Progenitor cell of endocrine pancreas (in vitro differentiated cells): ENCODE data around the gene ZACN. TPM values are rescaled to one million over a fixed set of nuclear protein-coding genes. Genes with fewer than 3 reads are reported as not detected.
A peak's percentile ranks its signal among the peaks of the same experiment; 100 is the strongest.

Experiments
- DNase-seq: peaks from one replicate; pipeline ENCODE4 v3.0.0; 2021; ENCODE audit warnings: low spot score; ENCODE audit not compliant: unreplicated experiment
- H3K27ac Mint-ChIP-seq: 2 replicates; pipeline ENCODE4 v1.8.0; 2021; ENCODE audit warnings: mild to moderate bottlenecking, moderate library complexity, mixed read lengths
- H3K27me3 Mint-ChIP-seq: 2 replicates; pipeline ENCODE4 v1.8.0; 2021; ENCODE audit warnings: mixed read lengths
- H3K36me3 Mint-ChIP-seq: 2 replicates; pipeline ENCODE4 v1.8.0; 2022; ENCODE audit warnings: mixed read lengths; ENCODE audit not compliant: insufficient read depth
- H3K4me1 Mint-ChIP-seq: 2 replicates; pipeline ENCODE4 v1.8.0; 2021; ENCODE audit warnings: low read depth, mixed read lengths
- H3K4me3 Mint-ChIP-seq: 2 replicates; pipeline ENCODE4 v1.8.0; 2021; ENCODE audit warnings: low read depth, mild to moderate bottlenecking, moderate library complexity, mixed read lengths
- H3K9me3 Mint-ChIP-seq: 2 replicates; pipeline ENCODE4 v1.8.0; 2021; ENCODE audit warnings: low read depth, mixed read lengths
- CTCF ChIP-seq: fragments of 200-600 bp; sonication (generic); IDR thresholded peaks from one replicate; pipeline ENCODE4 v1.5.0; 2021; ENCODE audit warnings: antibody characterized with exemption, mild to moderate bottlenecking; ENCODE audit not compliant: unreplicated experiment
- total RNA-seq: library from RNA; stranded (reverse); gene quantifications from 2 replicates; pipeline ENCODE4 v1.2.1, GENCODE V29; 2021

The ZACN gene
- total RNA-seq, 1 donor from 2014 or later: 0.96 TPM

DNA sequence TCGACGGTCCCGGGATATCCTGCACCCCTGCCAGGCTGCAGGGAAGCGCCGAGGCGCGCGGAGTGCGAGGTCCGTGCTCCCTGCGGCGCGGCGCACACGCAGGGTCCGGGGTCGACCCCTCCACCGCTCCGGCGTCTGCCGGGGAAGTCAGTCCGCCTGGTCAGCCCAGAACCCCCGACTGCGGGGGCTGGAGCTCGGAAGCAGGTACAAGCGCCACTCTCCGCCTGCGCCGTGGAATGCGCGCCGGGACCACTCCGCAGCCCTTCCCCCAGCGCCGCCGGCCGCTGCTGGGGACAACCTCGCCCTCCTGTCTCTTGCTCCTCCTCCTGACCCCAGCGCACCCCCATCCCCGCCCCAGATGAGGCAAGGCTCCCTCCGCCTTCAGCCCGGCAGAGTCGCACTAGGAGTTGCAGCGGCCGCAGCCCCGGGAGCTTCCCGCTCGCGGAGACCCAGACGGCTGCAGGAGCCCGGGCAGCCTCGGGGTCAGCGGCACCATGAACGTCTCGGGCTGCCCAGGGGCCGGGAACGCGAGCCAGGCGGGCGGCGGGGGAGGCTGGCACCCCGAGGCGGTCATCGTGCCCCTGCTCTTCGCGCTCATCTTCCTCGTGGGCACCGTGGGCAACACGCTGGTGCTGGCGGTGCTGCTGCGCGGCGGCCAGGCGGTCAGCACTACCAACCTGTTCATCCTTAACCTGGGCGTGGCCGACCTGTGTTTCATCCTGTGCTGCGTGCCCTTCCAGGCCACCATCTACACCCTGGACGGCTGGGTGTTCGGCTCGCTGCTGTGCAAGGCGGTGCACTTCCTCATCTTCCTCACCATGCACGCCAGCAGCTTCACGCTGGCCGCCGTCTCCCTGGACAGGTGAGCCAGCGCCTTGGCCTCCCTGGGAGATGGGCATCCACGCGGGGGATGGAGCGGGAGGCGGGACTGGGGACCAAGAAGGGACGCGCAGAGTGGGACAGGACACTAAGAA, 4.3 kb upstream of the ZACN start, which contains the start of gene GALR2:
GALR2 (plus strand) TSS at position 392 of the 974 bp plus-strand sequence; CDS start at position 495, 103 bp downstream.
- peaks cover 56% of the 10 kb centered on the region for H3K27me3 Mint-ChIP-seq
- peak within 1 kb of the TSS; percentile 70 for H3K27ac Mint-ChIP-seq
- peak within 1 kb of the TSS; percentile 53 for H3K4me3 Mint-ChIP-seq
- no peak for TF ChIP-seq CTCF
- DNase-seq: no peak
- no peaks in the 10 kb centered on the region for H3K36me3 Mint-ChIP-seq
- H3K4me1 Mint-ChIP-seq: peaks cover 23% of the 10 kb centered on the region
- no peaks in the 10 kb centered on the region for H3K9me3 Mint-ChIP-seq

DNA sequence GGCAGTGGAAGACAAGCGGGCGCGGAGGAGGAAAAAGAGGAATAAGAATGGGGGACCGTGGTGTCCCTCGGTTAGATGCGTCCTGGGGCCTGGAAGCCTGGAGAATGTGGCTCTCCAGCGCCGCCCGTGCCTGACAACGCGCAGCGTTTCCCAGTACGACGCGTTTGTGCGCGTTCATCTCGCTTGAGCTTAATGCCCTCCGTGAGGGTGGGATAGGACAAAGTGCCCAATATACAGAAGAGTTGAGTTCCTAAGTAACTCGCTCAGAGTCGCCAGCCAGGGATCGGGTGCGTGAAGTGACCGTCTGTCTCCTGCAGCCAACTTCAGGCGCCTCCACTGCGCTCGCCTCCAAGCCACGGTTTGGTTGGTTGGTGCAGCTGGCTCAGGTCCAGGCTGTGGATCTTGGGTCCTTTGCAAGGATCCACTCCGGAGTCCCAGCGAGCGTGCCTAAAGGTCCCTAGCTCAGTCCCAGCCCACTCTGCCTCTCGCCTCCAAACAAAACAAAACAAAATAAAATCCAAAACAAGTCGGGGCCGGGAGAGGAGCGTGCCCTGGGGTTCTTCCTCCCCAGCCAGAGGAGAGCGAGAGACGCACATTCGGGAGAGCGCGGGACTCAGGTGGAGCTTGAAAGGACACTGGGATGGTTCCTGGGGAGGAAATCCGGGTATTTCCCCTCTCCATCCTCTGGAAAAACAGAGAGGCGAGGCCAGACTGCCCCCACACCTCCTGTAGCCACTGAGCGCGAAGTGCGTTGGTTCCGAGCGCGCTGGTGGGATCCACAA, 3.4 kb upstream of the ZACN start:
- H3K27ac Mint-ChIP-seq: peak overlapping the region; percentile 70
- H3K4me3 Mint-ChIP-seq: peak overlapping the region; percentile 53
- H3K9me3 Mint-ChIP-seq: no peaks in the 10 kb centered on the region
- peaks cover 56% of the 10 kb centered on the region for H3K27me3 Mint-ChIP-seq
- no peaks in the 10 kb centered on the region for H3K36me3 Mint-ChIP-seq
- H3K4me1 Mint-ChIP-seq: peaks cover 29% of the 10 kb centered on the region
- peak; percentile 41 for TF ChIP-seq CTCF
- no peak for DNase-seq

GRCh38 chr17:76076146-76076764, 2.7 kb upstream of the ZACN start:
- H3K27me3 Mint-ChIP-seq: peaks cover 56% of the 10 kb centered on the region
- DNase-seq: no peak
- H3K9me3 Mint-ChIP-seq: no peaks in the 10 kb centered on the region
- H3K36me3 Mint-ChIP-seq: no peaks in the 10 kb centered on the region
- peaks cover 33% of the 10 kb centered on the region for H3K4me1 Mint-ChIP-seq
- H3K4me3 Mint-ChIP-seq: no peak overlapping the region
- TF ChIP-seq CTCF: no peak
- no peak overlapping the region for H3K27ac Mint-ChIP-seq

- Mint-ChIP-seq H3K27ac (no peak overlapping the region), H3K4me1 (peaks cover 28% of the 10 kb centered on the region), H3K4me3 (peak overlapping the region; percentile 38), H3K9me3 (no peaks in the 10 kb centered on the region), H3K27me3 (peaks cover 56% of the 10 kb centered on the region), H3K36me3 (no peaks in the 10 kb centered on the region)
- no peak for TF ChIP-seq CTCF
- no peak for DNase-seq
Measured at GRCh38 chr17:76076765-76077583, 2.0 kb upstream of the ZACN start.
